ENCODE data around the gene OR51D1.
A peak's percentile ranks its signal among the peaks of the same experiment; 100 is the strongest.

OR51D1 gene

DNA sequence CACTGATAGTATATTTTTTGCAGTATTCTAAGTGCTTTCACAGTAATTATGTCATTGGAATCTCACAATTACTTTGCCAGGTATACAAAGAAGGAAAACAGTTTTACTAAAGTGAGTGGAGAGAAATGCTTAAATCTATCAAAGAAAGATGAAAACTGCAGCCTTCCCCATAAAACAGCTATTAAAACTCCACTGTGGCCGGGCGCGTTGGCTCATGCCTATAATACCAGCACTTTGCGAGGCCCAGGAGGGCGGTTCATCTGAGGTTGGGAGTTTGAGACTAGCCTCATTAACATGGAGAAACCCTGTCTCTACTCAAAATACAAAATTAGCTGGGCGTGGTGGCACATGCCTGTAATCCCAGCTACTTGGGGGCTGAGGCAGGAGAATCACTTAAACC, 25.6 kb downstream of the OR51D1 start:
- no peaks in the 10 kb centered on the region for H3K79me2 ChIP-seq (ENCODE audit: insufficient read depth, low read length)
- H3K9me2 ChIP-seq (replicated peaks; ENCODE audit: low read depth, low read length): no peaks in the 10 kb centered on the region
- H3F3A ChIP-seq (ENCODE audit: low read depth): no peaks in the 10 kb centered on the region
- H3K27me3 ChIP-seq (ENCODE audit: insufficient read depth, low read length, poor library complexity, severe bottlenecking): no peaks in the 10 kb centered on the region
- H3K4me3 ChIP-seq (ENCODE audit: low read length, poor library complexity, severe bottlenecking): no peak overlapping the region
- H3K36me3 ChIP-seq (ENCODE audit: insufficient read depth, low read length): no peaks in the 10 kb centered on the region
- H4K20me1 ChIP-seq (ENCODE audit: insufficient read depth, low read length, poor library complexity, severe bottlenecking): no peaks in the 10 kb centered on the region
- TF ChIP-seq CTCF (conservative IDR thresholded peaks at IDR 0.05; ENCODE audit: low read length) (no peak), EZH2phosphoT487 (IDR thresholded peaks at IDR 0.05; ENCODE audit: borderline replicate concordance) (no peak)
- no peaks in the 10 kb centered on the region for H3K9me3 ChIP-seq (ENCODE audit: insufficient read depth, low read depth, low read length)
- no peak overlapping the region for H3K9ac ChIP-seq (ENCODE audit: low read depth, low read length, poor library complexity, severe bottlenecking)
- no peaks in the 10 kb centered on the region for H3K4me1 ChIP-seq (ENCODE audit: insufficient read depth, low read length, poor library complexity, severe bottlenecking)
- peak overlapping the region; percentile 28 for H3K4me2 ChIP-seq (ENCODE audit: low read depth, low read length, poor library complexity, severe bottlenecking)
- no peak overlapping the region for H2AFZ ChIP-seq (ENCODE audit: low read length)

DNA sequence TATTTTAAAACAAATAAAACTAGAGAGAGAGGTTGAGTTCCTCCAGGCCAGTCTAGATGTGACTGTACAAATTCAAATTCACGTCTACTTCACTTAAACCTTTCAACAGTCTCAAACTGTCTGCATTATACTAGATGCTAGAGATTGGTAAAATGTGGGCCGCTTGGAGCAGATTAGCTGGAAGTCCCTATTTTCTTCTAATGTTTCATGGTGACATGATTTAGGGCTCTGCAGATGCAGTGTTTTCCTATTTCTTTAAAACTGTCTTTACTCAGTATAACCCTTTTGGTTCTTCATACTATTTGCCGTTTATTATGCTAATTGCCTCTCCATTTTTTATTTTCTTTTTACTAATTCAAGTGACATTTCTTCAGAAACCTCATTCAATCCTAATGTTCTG, 26.9 kb downstream of the OR51D1 start:
- Histone ChIP-seq H3K36me3 (ENCODE audit: insufficient read depth, low read length) (no peaks in the 10 kb centered on the region), H2AFZ (ENCODE audit: low read length) (no peak overlapping the region), H3K9me3 (ENCODE audit: insufficient read depth, low read depth, low read length) (no peaks in the 10 kb centered on the region), H3K4me2 (ENCODE audit: low read depth, low read length, poor library complexity, severe bottlenecking) (no peak overlapping the region), H3K27me3 (ENCODE audit: insufficient read depth, low read length, poor library complexity, severe bottlenecking) (no peaks in the 10 kb centered on the region), H3K9me2 (replicated peaks; ENCODE audit: low read depth, low read length) (no peaks in the 10 kb centered on the region), H3K4me3 (ENCODE audit: low read length, poor library complexity, severe bottlenecking) (no peak overlapping the region), H3F3A (ENCODE audit: low read depth) (no peaks in the 10 kb centered on the region), H4K20me1 (ENCODE audit: insufficient read depth, low read length, poor library complexity, severe bottlenecking) (no peaks in the 10 kb centered on the region), H3K79me2 (ENCODE audit: insufficient read depth, low read length) (no peaks in the 10 kb centered on the region), H3K9ac (ENCODE audit: low read depth, low read length, poor library complexity, severe bottlenecking) (no peak overlapping the region), H3K4me1 (ENCODE audit: insufficient read depth, low read length, poor library complexity, severe bottlenecking) (no peaks in the 10 kb centered on the region)
- TF ChIP-seq CTCF (conservative IDR thresholded peaks at IDR 0.05; ENCODE audit: low read length) (no peak), EZH2phosphoT487 (IDR thresholded peaks at IDR 0.05; ENCODE audit: borderline replicate concordance) (no peak)

DNA sequence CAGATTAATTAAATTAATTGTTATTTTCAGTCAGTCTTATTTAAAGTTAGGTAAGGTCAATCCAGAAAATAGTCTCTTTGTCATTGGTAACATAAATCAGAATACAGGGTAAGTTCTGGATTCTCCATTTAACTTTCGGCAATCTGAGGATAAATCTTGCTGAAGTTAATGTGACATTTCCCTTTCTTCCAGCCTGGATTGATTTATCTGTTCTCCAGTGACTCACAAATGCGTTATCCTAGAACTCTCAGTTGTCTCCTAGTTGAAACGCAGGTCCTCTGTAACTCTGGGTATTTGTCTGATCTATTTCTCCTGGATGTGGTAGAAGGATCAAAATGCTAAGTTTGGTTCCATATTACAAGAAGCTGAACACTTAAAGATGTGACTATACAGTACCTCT, 27.5 kb downstream of the OR51D1 start:
- no peaks in the 10 kb centered on the region for H3K79me2 ChIP-seq (ENCODE audit: insufficient read depth, low read length)
- TF ChIP-seq EZH2phosphoT487 (IDR thresholded peaks at IDR 0.05; ENCODE audit: borderline replicate concordance) (no peak), CTCF (conservative IDR thresholded peaks at IDR 0.05; ENCODE audit: low read length) (no peak)
- H3K27me3 ChIP-seq (ENCODE audit: insufficient read depth, low read length, poor library complexity, severe bottlenecking): no peaks in the 10 kb centered on the region
- no peaks in the 10 kb centered on the region for H3K36me3 ChIP-seq (ENCODE audit: insufficient read depth, low read length)
- no peaks in the 10 kb centered on the region for H4K20me1 ChIP-seq (ENCODE audit: insufficient read depth, low read length, poor library complexity, severe bottlenecking)
- no peaks in the 10 kb centered on the region for H3K9me2 ChIP-seq (replicated peaks; ENCODE audit: low read depth, low read length)
- no peak overlapping the region for H3K9ac ChIP-seq (ENCODE audit: low read depth, low read length, poor library complexity, severe bottlenecking)
- H3F3A ChIP-seq (ENCODE audit: low read depth): no peaks in the 10 kb centered on the region
- H3K4me3 ChIP-seq (ENCODE audit: low read length, poor library complexity, severe bottlenecking): no peak overlapping the region
- H2AFZ ChIP-seq (ENCODE audit: low read length): no peak overlapping the region
- no peaks in the 10 kb centered on the region for H3K9me3 ChIP-seq (ENCODE audit: insufficient read depth, low read depth, low read length)
- H3K4me2 ChIP-seq (ENCODE audit: low read depth, low read length, poor library complexity, severe bottlenecking): no peak overlapping the region
- H3K4me1 ChIP-seq (ENCODE audit: insufficient read depth, low read length, poor library complexity, severe bottlenecking): no peaks in the 10 kb centered on the region

Data from Loucy (cell line).